Lung (tissue), 12 donors: ENCODE results near the gene CDH4. TPM values are rescaled to one million over a fixed set of nuclear protein-coding genes. Genes with fewer than 3 reads are reported as not detected.

Source experiments
- ATAC-seq: fragments of 200-7000 bp; cut with Tn5 transposase; one replicate; pipeline ENCODE4 v1.9.1; 2020; ENCODE audit warnings: moderate number of reproducible peaks; ENCODE audit not compliant: insufficient read depth, low FRiP score
- DNase-seq, 3 donors: peaks; one replicate each; pipeline ENCODE4 v3.0.0-alpha.2; 2013 to 2017
- H3K27ac ChIP-seq, 2 donors: one replicate each; pipeline ENCODE4 v1.5.1; 2013; ENCODE audit warnings: mild to moderate bottlenecking in 2 of 2, moderate library complexity in 2 of 2, control low read depth in 1 of 2, inconsistent platforms in 1 of 2, low read depth in 1 of 2, low read length in 1 of 2
- H3K27me3 ChIP-seq, 3 donors: one replicate each; pipeline ENCODE4 v1.5.1; 2013; ENCODE audit warnings: low read length in 2 of 3; ENCODE audit not compliant: control insufficient read depth in 3 of 3, insufficient read depth in 3 of 3
- H3K36me3 ChIP-seq, 4 donors: one replicate each; pipeline ENCODE4 v1.5.1; 2013; ENCODE audit warnings: low read length in 4 of 4, mild to moderate bottlenecking in 1 of 4, moderate library complexity in 1 of 4; ENCODE audit not compliant: control insufficient read depth in 4 of 4, insufficient read depth in 4 of 4
- H3K4me1 ChIP-seq, 5 donors: one replicate each; pipeline ENCODE4 v1.5.1; 2013; ENCODE audit warnings: low read length in 5 of 5, mild to moderate bottlenecking in 2 of 5, moderate library complexity in 1 of 5; ENCODE audit not compliant: control insufficient read depth in 5 of 5, insufficient read depth in 5 of 5
- H3K4me3 ChIP-seq: one replicate; pipeline ENCODE4 v1.5.1; 2013; ENCODE audit warnings: mild to moderate bottlenecking, control low read depth, moderate library complexity
- H3K9ac ChIP-seq, 2 donors: one replicate each; pipeline ENCODE4 v1.5.1; 2013; ENCODE audit warnings: low read length in 2 of 2, control low read depth in 1 of 2; ENCODE audit not compliant: insufficient read depth in 1 of 2
- H3K9me3 ChIP-seq, 4 donors: one replicate each; pipeline ENCODE4 v1.5.1; 2013; ENCODE audit warnings: low read length in 3 of 4, mild to moderate bottlenecking in 1 of 4, moderate library complexity in 1 of 4; ENCODE audit not compliant: control insufficient read depth in 4 of 4, insufficient read depth in 3 of 4
- WGBS, 2 donors: extraction: QIAGEN DNeasy Blood & Tissue Kit; methylation state at CpG; one replicate each; pipeline ENCODE4 v1.1.7; 2013; 5-methylcytosine and 5-hydroxymethylcytosine counted together
- polyA plus RNA-seq, 2 donors: library from polyadenylated mRNA; stranded (reverse); fragments of 200-250 nt; gene quantifications; one replicate each; pipeline ENCODE4 v1.2.1, GENCODE V29; 2013
- total RNA-seq, 2 donors: library from RNA; depleted of rRNA in 1 of 2; stranded (reverse); fragments of >200 nt in 1 of 2; gene quantifications; one replicate each; pipeline ENCODE4 v1.2.1, GENCODE V29; 2014 to 2021
- TF ChIP-seq, protein P1 (sequence below): IDR thresholded peaks from 2 replicates; pipeline ENCODE4 v1.5.1; 2012; ENCODE audit warnings: mild to moderate bottlenecking; ENCODE audit errors: control extremely low read depth, extremely low read depth
- donor health status: control.
- donor health status: control.
- donor health status: Bipolar disorder and iron deficiency.
- donor health status: healthy.
- donor health status: DM: yes; HTN: yes; CAD: no.

The CDH4 gene
- total and polyA plus RNA-seq, 4 donors, result 0.10 to 2.1 (median 0.34) TPM

DNA sequence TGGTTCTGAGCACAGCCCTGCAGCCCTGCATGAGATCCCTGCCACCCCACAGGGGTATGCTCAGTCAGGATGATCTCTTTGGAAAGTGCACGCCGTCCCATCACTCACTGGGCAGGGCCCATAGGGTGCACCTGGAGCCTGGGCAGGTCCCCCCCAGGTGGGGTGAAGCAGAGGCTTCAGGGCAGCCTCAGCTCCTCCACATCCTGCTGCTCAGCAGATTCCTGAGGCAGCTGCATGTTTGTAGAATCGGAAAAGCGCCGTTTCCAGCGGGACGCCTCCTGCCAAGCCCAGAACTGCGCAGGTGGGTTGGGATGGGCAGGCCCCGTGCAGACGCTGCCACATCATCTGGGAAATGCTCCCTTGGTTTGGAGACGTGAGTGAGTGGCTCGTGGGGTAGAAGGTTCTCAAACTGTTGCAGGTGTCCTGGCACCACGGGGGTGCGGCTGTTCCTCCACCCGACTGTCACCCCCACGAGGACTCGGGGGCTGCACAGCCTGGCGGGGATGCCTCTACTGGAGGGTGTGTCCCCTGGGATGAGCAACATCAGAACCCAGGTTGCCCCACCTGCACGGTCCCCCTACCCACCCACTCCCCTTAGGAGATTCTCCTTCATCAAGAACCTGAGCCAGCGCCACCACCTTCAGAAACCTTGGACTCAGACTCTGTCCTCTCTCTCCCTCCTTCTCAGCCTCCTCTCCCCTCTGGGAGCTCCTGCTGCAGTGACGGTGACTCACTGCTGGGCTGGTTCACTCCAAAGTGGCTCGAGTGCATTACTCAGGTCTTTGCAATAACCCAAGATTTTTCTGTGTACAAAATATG lies 479.5 kb downstream of the CDH4 start:
- Histone ChIP-seq H3K27ac (no peak overlapping the region), H3K27me3 (peaks cover 0 to 14% (median 0%) of the 10 kb centered on the region in 3 donors), H3K4me1 (peaks cover 0 to 5% (median 0%) of the 10 kb centered on the region in 5 donors), H3K4me3 (no peak overlapping the region), H3K9ac (no peak overlapping the region), H3K9me3 (peaks cover 0 to 6% (median 0%) of the 10 kb centered on the region in 4 donors), H3K36me3 (no peaks in the 10 kb centered on the region)
- WGBS, 2 donors, result 82 to 87% methylated on average over 20 to 22 of the region's 22 CpGs
- DNase-seq (no peak), ATAC-seq (no peak)
- TF ChIP-seq, protein P1, sequence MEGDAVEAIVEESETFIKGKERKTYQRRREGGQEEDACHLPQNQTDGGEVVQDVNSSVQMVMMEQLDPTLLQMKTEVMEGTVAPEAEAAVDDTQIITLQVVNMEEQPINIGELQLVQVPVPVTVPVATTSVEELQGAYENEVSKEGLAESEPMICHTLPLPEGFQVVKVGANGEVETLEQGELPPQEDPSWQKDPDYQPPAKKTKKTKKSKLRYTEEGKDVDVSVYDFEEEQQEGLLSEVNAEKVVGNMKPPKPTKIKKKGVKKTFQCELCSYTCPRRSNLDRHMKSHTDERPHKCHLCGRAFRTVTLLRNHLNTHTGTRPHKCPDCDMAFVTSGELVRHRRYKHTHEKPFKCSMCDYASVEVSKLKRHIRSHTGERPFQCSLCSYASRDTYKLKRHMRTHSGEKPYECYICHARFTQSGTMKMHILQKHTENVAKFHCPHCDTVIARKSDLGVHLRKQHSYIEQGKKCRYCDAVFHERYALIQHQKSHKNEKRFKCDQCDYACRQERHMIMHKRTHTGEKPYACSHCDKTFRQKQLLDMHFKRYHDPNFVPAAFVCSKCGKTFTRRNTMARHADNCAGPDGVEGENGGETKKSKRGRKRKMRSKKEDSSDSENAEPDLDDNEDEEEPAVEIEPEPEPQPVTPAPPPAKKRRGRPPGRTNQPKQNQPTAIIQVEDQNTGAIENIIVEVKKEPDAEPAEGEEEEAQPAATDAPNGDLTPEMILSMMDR, result no peak

- Histone ChIP-seq H3K4me3 (no peak overlapping the region), H3K9me3 (no peaks in the 10 kb centered on the region), H3K36me3 (no peaks in the 10 kb centered on the region), H3K9ac (no peak overlapping the region), H3K4me1 (peaks cover 0 to 9% (median 0%) of the 10 kb centered on the region in 5 donors), H3K27me3 (peaks cover 0 to 14% (median 0%) of the 10 kb centered on the region in 3 donors), H3K27ac (no peak overlapping the region)
- WGBS, 2 donors, result 77 to 93% methylated on average over 19 of the region's 19 CpGs
- TF ChIP-seq, protein P1, result no peak
- DNase-seq (no peak), ATAC-seq (no peak)
These were observed 480.6 kb downstream of the CDH4 start for GRCh38 chr20:61732511-61733210.

GRCh38 chr20:61733216-61733615 lies 481.2 kb downstream of the CDH4 start:
- Histone ChIP-seq H3K9me3 (no peaks in the 10 kb centered on the region), H3K27me3 (peaks cover 0 to 16% (median 0%) of the 10 kb centered on the region in 3 donors), H3K4me1 (peaks cover 0 to 9% (median 0%) of the 10 kb centered on the region in 5 donors), H3K9ac (no peak overlapping the region), H3K27ac (no peak overlapping the region), H3K36me3 (no peaks in the 10 kb centered on the region), H3K4me3 (no peak overlapping the region)
- TF ChIP-seq, protein P1, result no peak
- DNase-seq, result no peak
- 70 to 84% methylated on average over 13 of the region's 13 CpGs for whole genome bisulfite sequencing, 2 donors
- no peak for ATAC-seq
